Measurements from ENCODE around the gene BTBD16. TPM values are rescaled to one million over a fixed set of nuclear protein-coding genes. Genes with fewer than 3 reads are reported as not detected.

BTBD16 gene
- total and polyA plus RNA-seq, 2 donors (not counting 3 experiments of a cell fraction or from before 2014, with no cell fraction given) = 0.04 TPM; not detected in 1

DNA sequence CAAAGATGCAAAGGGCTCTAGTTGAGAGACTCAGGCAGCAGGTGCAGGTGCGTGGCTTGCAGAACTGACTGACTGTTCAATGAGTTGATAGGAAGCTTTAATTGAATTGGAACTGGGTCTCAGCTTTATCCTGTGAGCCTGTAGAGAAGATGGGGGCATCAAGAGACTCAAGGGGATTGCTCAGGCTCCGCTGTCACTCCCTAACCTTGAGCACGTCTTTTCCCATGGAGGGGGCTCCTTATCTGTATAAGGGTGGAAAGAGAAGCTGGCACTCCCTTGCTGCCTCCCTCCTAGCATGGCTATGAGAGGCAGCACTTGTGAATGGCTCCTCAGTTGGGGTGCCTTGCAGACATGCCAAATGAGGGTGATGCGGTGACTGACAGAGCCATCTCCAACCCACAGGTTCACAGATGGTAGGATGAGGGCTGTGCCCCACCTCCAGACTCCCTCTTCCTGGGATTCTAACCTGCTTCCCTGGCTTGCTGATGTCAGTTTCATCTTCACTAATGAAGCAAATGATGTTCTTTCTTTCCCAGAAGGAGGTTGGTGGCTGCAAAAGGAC, 91.0 kb downstream of the BTBD16 start:
- no peak for DNase-seq (ENCODE audit: low read depth, low spot score)
- Histone ChIP-seq H3K27ac (ENCODE audit: insufficient read depth, low read depth, low read length) (no peak overlapping the region), H3K9ac (replicated peaks; ENCODE audit: extremely low read depth, insufficient read depth, low read length) (no peak overlapping the region), H3K79me2 (ENCODE audit: control insufficient read depth, insufficient read depth, low read length) (no peaks in the 10 kb centered on the region), H2AFZ (ENCODE audit: low read depth, low read length) (no peak overlapping the region), H3K4me3 (replicated peaks in 1 of 3; ENCODE audit: insufficient read depth in 1 of 3, low read depth in 1 of 3, low read length in 3 of 3) (no peak overlapping the region), H3K36me3 (ENCODE audit: control insufficient read depth in 2 of 2, extremely low read depth in 1 of 2, insufficient read depth in 2 of 2, low read length in 2 of 2) (no peaks in the 10 kb centered on the region), H3K9me1 (replicated peaks; ENCODE audit: control insufficient read depth, extremely low read depth, insufficient read depth, low read length) (no peaks in the 10 kb centered on the region), H3K27me3 (ENCODE audit: control insufficient read depth in 2 of 2, insufficient read depth in 2 of 2, low read length in 2 of 2) (peaks cover 5 to 13% of the 10 kb centered on the region in 2 experiments), H3K4me2 (ENCODE audit: insufficient read depth, low read length) (no peak overlapping the region), H3K9me3 (replicated peaks; ENCODE audit: control insufficient read depth, insufficient read depth, low read length) (no peaks in the 10 kb centered on the region), H3K4me1 (ENCODE audit: control insufficient read depth, extremely low read depth, insufficient read depth, low read length) (no peaks in the 10 kb centered on the region), H4K20me1 (replicated peaks; ENCODE audit: control insufficient read depth, extremely low read depth, insufficient read depth, low read length) (no peaks in the 10 kb centered on the region)
- FAIRE-seq = no peak
- no peak for TF ChIP-seq EZH2 (IDR thresholded peaks at IDR 0.05; ENCODE audit: borderline replicate concordance, low read depth, low read length, severe bottlenecking)
- no peak for TF ChIP-seq FOS (IDR thresholded peaks at IDR 0.05; ENCODE audit: borderline replicate concordance, insufficient read depth, low read length)
- TF ChIP-seq GATA2 (IDR thresholded peaks at IDR 0.05; ENCODE audit: insufficient read depth, insufficient read length, low read depth, low read length) = no peak
- no peak for TF ChIP-seq MYC (IDR thresholded peaks at IDR 0.05; ENCODE audit: low read depth, low read length)
- no peak for TF ChIP-seq POLR2AphosphoS5 (IDR thresholded peaks at IDR 0.05; ENCODE audit: insufficient read depth, low read depth, low read length)
- no peak for TF ChIP-seq JUN (IDR thresholded peaks at IDR 0.05; ENCODE audit: borderline replicate concordance, insufficient read depth, insufficient read length, low read depth)
- TF ChIP-seq, protein P1, sequence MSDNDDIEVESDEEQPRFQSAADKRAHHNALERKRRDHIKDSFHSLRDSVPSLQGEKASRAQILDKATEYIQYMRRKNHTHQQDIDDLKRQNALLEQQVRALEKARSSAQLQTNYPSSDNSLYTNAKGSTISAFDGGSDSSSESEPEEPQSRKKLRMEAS (IDR thresholded peaks at IDR 0.05; ENCODE audit: insufficient read depth, insufficient read length) = no peak
- TF ChIP-seq, protein P2, sequence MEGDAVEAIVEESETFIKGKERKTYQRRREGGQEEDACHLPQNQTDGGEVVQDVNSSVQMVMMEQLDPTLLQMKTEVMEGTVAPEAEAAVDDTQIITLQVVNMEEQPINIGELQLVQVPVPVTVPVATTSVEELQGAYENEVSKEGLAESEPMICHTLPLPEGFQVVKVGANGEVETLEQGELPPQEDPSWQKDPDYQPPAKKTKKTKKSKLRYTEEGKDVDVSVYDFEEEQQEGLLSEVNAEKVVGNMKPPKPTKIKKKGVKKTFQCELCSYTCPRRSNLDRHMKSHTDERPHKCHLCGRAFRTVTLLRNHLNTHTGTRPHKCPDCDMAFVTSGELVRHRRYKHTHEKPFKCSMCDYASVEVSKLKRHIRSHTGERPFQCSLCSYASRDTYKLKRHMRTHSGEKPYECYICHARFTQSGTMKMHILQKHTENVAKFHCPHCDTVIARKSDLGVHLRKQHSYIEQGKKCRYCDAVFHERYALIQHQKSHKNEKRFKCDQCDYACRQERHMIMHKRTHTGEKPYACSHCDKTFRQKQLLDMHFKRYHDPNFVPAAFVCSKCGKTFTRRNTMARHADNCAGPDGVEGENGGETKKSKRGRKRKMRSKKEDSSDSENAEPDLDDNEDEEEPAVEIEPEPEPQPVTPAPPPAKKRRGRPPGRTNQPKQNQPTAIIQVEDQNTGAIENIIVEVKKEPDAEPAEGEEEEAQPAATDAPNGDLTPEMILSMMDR (IDR thresholded peaks at IDR 0.05; ENCODE audit: extremely low read depth in 1 of 2, insufficient read depth in 1 of 2, low read depth in 1 of 2, low read length in 2 of 2) = no peak
- no peak for TF ChIP-seq POLR2A (IDR thresholded peaks at IDR 0.05; ENCODE audit: low read depth, low read length)
- ChIA-PET POLR2A (no interaction called here), CTCF (no interaction called here)
- no TSS peak for BruUV-seq (replicated peaks)
- intact Hi-C loops (cut with micrococcal nuclease) (no loop called here), dilution Hi-C loops (cut with MboI; ENCODE audit: extremely low pct_ligation_motif_present, low sequenced_read_pairs) (no loop called here)
